RWPE1 (cell line): Measurements from ENCODE around the gene LRRN4.
A peak's percentile ranks its signal among the peaks of the same experiment; 100 is the strongest.

Source experiments
- CTCF ChIA-PET: fragments of 350-600 bp; sonication (Branson Sonifier 250); formaldehyde crosslinking; extraction: SDS; loops from one replicate; lab custom pipeline; 2021; lab: Yijun Ruan, JAX
- POLR2A ChIA-PET: fragments of 400-600 bp; formaldehyde crosslinking; extraction: SDS; loops from one replicate; lab custom pipeline; 2020; ENCODE audit warnings: antibody characterized with exemption; ENCODE audit not compliant: low non-redundant PET; lab: Yijun Ruan, JAX
- DNase-seq: peaks from one replicate; pipeline ENCODE4 v3.0.0; 2012; ENCODE audit warnings: low spot score
- H3K27ac ChIP-seq: fragments of 450-650 bp; 2 replicates; pipeline ENCODE4 v1.5.1; 2017
- CTCF ChIP-seq: fragments of 450-650 bp; conservative IDR thresholded peaks from 2 replicates; pipeline ENCODE4 v1.5.1; 2017; ENCODE audit warnings: low read depth, mild to moderate bottlenecking

Gene LRRN4

GRCh38 chr20:6030453-6031080, 23.3 kb downstream of the LRRN4 start:
- H3K27ac ChIP-seq: no peak overlapping the region
- POLR2A ChIA-PET: no interaction called here
- no peak for DNase-seq
- no peak for TF ChIP-seq CTCF
- CTCF ChIA-PET: interaction anchor here (0.6 kb wide), 1 partner anchor 31 kb away, joined by 4 read pairs; no protein-coding TSS in a partner anchor

GRCh38 chr20:6029538-6029937, 24.3 kb downstream of the LRRN4 start:
- CTCF ChIA-PET: interaction anchor here (0.6 kb wide), 1 partner anchor 73 kb away, joined by 6 read pairs; no protein-coding TSS in a partner anchor
- POLR2A ChIA-PET: no interaction called here
- no peak for TF ChIP-seq CTCF
- 0 out of 2 replicates have a peak overlapping the region, but pooled peaks have one; percentile 18 for H3K27ac ChIP-seq
- no peak for DNase-seq

DNA sequence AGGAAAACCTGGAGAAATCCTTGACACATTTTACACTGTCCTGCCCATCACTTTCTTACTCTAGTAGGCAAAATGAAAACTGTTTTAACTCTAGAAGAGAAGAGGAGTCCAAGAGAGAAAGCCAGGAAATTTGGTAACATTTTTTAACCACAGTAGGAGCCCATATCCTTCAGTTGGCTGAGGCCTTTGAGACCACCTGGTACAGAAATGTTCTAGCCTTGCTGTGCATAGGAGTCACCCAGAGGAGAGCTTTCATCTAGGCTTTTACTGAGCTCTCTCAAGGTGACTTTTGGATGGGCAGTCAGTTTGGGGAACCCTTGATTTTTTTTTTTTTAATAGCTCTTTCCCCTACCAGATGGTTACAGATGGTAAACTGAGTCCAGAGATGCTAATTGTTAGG, 25.0 kb downstream of the LRRN4 start:
- POLR2A ChIA-PET: no interaction called here

DNA sequence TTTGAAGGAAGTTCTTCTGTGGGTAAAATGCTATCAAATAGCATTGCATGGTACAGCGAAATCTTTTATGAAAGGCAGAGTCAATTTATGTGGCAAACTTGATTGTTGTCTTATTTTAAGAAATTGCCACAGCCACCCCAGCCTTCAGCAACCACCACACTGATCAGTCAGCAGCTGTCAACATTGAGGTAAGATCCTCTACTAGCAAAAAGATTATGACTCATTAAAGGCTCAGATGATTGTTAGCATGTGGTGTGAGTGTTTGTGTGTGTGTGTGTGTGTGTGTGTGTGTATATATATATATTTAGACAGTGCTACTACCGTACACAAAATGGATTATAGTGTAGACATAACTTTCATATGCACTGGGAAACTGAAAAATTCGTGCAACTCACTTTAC, 27.8 kb downstream of the LRRN4 start:
- H3K27ac ChIP-seq: no peak overlapping the region
- no peak for DNase-seq
- TF ChIP-seq CTCF: no peak
- ChIA-PET CTCF (no interaction called here), POLR2A (interaction anchor here (0.6 kb wide), 1 partner anchor 10 kb away, joined by 3 read pairs; no protein-coding TSS in a partner anchor)

More for the DNA sequence above, 25.0 kb downstream of the LRRN4 start:
- TF ChIP-seq CTCF: no peak
- CTCF ChIA-PET: interaction anchor here (0.6 kb wide), 1 partner anchor 74 kb away, joined by 6 read pairs; no protein-coding TSS in a partner anchor
- DNase-seq: no peak
- no peak overlapping the region for H3K27ac ChIP-seq

GRCh38 chr20:6024768-6025167, 29.1 kb downstream of the LRRN4 start:
- no peak for TF ChIP-seq CTCF
- ChIA-PET CTCF (no interaction called here), POLR2A (no interaction called here)
- H3K27ac ChIP-seq: no peak overlapping the region
- DNase-seq: no peak

GRCh38 chr20:6017880-6018279, 36.0 kb downstream of the LRRN4 start:
- TF ChIP-seq CTCF: no peak
- DNase-seq: no peak
- ChIA-PET CTCF (no interaction called here), POLR2A (no interaction called here)
- H3K27ac ChIP-seq: no peak overlapping the region
